Panc1 (cell line): ENCODE measurements around the gene SLC16A3. TPM values are rescaled to one million over a fixed set of nuclear protein-coding genes. Genes with fewer than 3 reads are reported as not detected.

Source experiments
- ATAC-seq: fragments of 200-7000 bp; cut with Tn5 transposase; 2 replicates; pipeline ENCODE4 v1.9.1; 2020; ENCODE audit warnings: mild to moderate bottlenecking, moderate library complexity
- BruUV-seq: library from RNA; stranded (reverse); fragments of 400-500 nt; replicated peaks from 2 replicates; lab custom pipeline; 2021; lab: Mats Ljungman, UMichigan
- CTCF ChIA-PET: fragments of 300-600 bp; sonication (Branson Sonifier 250); formaldehyde crosslinking; loops from one replicate; lab custom pipeline; 2022; ENCODE audit warnings: antibody characterized with exemption; lab: Charles Lee
- POLR2A ChIA-PET: fragments of 300-600 bp; sonication (Branson Sonifier 250); formaldehyde crosslinking; loops from one replicate; lab custom pipeline; 2022; ENCODE audit warnings: antibody characterized with exemption; lab: Charles Lee
- DNase-seq: peaks from one replicate; pipeline ENCODE4 v3.0.0-alpha.2; 2010; ENCODE audit warnings: low read depth, low spot score
- H3K27ac ChIP-seq: 2 replicates; pipeline ENCODE4 v1.5.1; 2011; ENCODE audit warnings: mild to moderate bottlenecking, low read length, inconsistent platforms
- H3K27me3 ChIP-seq: fragments of 200-500 bp; sonication (Bioruptor generic); 2 replicates; pipeline ENCODE4 v1.6.0; 2014; ENCODE audit warnings: low read length, inconsistent platforms; ENCODE audit not compliant: control insufficient read depth, insufficient read depth
- H3K36me3 ChIP-seq: fragments of 200-500 bp; sonication (Bioruptor generic); 2 replicates; pipeline ENCODE4 v1.5.1; 2014; ENCODE audit warnings: inconsistent platforms, mild to moderate bottlenecking, low read length, moderate library complexity; ENCODE audit not compliant: control insufficient read depth, insufficient read depth
- H3K4me1 ChIP-seq: 2 replicates; pipeline ENCODE4 v1.5.1; 2011; ENCODE audit warnings: inconsistent platforms, mild to moderate bottlenecking, low read length, moderate library complexity; ENCODE audit not compliant: control insufficient read depth, insufficient read depth
- H3K4me3 ChIP-seq, 2 experiments: 2 replicates each; pipeline ENCODE4 v1.5.1; 2011 to 2012; ENCODE audit warnings: low read depth in 2 of 2, low read length in 2 of 2, mild to moderate bottlenecking in 2 of 2, inconsistent platforms in 1 of 2, moderate library complexity in 1 of 2
- H3K9me3 ChIP-seq: fragments of 200-500 bp; sonication (Bioruptor generic); 2 replicates; pipeline ENCODE4 v1.5.1; 2014; ENCODE audit warnings: low read depth, mild to moderate bottlenecking, inconsistent platforms, low read length, moderate library complexity; ENCODE audit not compliant: control insufficient read depth, insufficient read depth
- CTCF ChIP-seq: fragments of 450-650 bp; IDR thresholded peaks from 2 replicates; pipeline ENCODE4 v1.5.1; 2017; ENCODE audit warnings: mild to moderate bottlenecking
- POLR2AphosphoS5 ChIP-seq: IDR thresholded peaks from 2 replicates; pipeline ENCODE4 v1.6.1; 2012; ENCODE audit warnings: mild to moderate bottlenecking, low read depth, low read length, moderate library complexity
- SIN3A ChIP-seq: IDR thresholded peaks from 2 replicates; pipeline ENCODE4 v1.6.1; 2012; ENCODE audit warnings: low read depth, mild to moderate bottlenecking, low read length, moderate library complexity, borderline replicate concordance; ENCODE audit not compliant: insufficient read depth
- TCF7L2 ChIP-seq: IDR thresholded peaks from 2 replicates; pipeline ENCODE4 v1.6.1; 2011; ENCODE audit warnings: mild to moderate bottlenecking, low read depth, low read length, inconsistent platforms
- in situ Hi-C: cut with HindIII; loops from 2 replicates; pipeline ENCODE4 v1.10.0; 2016; ENCODE audit warnings: low sequenced_read_pairs, low pct_unique_long_range_greater_than_20kb
- intact Hi-C: fragments of 100-400 bp; cut with micrococcal nuclease; formaldehyde crosslinking; loops from one replicate; pipeline ENCODE4 v1.10.0; 2022; ENCODE audit not compliant: unreplicated experiment
- total RNA-seq: library from RNA; stranded (reverse); gene quantifications from one replicate; pipeline ENCODE4 v1.2.1, GENCODE V29; 2021; ENCODE audit not compliant: unreplicated experiment
- TF ChIP-seq, protein P1 (sequence below), 2 experiments: IDR thresholded peaks; 2 replicates each; pipeline ENCODE4 v1.6.1; 2011 to 2012; ENCODE audit warnings: low read depth in 2 of 2, control low read depth in 1 of 2, low read length in 1 of 2, mild to moderate bottlenecking in 1 of 2, moderate library complexity in 1 of 2; ENCODE audit not compliant: insufficient read depth in 1 of 2

Gene SLC16A3
- total RNA-seq, 1 experiment from 2014 or later: 581 TPM

DNA sequence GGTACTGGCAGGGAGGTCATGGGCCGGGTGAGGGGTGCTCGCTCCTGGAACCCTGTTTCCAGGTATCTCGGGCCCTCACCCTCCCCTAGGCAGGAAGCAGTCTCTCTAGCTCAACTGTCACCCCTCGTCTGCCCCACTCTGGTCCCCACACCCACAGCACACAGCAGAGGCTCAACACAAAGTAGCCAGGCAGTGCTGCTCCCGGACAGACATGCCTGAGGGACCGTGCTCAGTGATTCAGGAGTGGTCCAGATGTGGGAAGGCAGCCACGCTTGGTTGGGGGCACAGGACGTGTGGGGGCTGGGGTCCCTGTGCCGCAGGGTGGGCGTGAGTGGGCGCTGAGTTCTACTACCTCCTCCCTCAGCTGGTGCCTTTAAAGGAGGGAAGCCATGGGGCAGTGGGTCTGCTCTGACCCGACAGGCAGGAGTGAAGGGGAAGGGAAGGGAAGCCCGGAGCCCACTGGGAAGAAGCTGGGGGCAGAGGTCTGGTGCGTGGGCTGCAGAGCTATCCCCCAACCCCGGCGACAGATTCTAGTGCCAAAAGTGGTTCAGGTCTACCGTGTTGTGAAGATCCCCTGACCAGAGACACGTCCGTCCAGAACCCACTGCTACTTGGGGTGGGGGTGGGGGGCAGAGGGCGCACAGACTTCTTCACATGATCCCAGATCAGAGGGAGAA, 11.8 kb downstream of the SLC16A3 start:
- no peak overlapping the region for H3K4me3 ChIP-seq
- H3K9me3 ChIP-seq: no peaks in the 10 kb centered on the region
- no peaks in the 10 kb centered on the region for H3K27me3 ChIP-seq
- ChIA-PET POLR2A (interaction anchor here (0.5 to 0.6 kb wide), 3 partner anchors 13 to 315 kb away, joined by 3 to 7 read pairs (median 4); no protein-coding TSS in a partner anchor), CTCF (no interaction called here)
- H3K27ac ChIP-seq: peak overlapping the region; percentile 94
- in situ Hi-C loops: no loop called here
- intact Hi-C loops: loop anchor here (5.0 kb wide), 2 partner anchors 82 to 97 kb away; no protein-coding TSS in a partner anchor
- ATAC-seq: no peak
- TF ChIP-seq, protein P1, sequence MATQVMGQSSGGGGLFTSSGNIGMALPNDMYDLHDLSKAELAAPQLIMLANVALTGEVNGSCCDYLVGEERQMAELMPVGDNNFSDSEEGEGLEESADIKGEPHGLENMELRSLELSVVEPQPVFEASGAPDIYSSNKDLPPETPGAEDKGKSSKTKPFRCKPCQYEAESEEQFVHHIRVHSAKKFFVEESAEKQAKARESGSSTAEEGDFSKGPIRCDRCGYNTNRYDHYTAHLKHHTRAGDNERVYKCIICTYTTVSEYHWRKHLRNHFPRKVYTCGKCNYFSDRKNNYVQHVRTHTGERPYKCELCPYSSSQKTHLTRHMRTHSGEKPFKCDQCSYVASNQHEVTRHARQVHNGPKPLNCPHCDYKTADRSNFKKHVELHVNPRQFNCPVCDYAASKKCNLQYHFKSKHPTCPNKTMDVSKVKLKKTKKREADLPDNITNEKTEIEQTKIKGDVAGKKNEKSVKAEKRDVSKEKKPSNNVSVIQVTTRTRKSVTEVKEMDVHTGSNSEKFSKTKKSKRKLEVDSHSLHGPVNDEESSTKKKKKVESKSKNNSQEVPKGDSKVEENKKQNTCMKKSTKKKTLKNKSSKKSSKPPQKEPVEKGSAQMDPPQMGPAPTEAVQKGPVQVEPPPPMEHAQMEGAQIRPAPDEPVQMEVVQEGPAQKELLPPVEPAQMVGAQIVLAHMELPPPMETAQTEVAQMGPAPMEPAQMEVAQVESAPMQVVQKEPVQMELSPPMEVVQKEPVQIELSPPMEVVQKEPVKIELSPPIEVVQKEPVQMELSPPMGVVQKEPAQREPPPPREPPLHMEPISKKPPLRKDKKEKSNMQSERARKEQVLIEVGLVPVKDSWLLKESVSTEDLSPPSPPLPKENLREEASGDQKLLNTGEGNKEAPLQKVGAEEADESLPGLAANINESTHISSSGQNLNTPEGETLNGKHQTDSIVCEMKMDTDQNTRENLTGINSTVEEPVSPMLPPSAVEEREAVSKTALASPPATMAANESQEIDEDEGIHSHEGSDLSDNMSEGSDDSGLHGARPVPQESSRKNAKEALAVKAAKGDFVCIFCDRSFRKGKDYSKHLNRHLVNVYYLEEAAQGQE (IDR thresholded peaks at IDR 0.05; ENCODE audit: insufficient read depth in 1 of 2, low read depth in 2 of 2, low read length in 1 of 2): no peak
- TF ChIP-seq CTCF: no peak
- TF ChIP-seq SIN3A: no peak
- peak; percentile 15; the same call in 1 of the 2 replicates for TF ChIP-seq POLR2AphosphoS5
- peak; percentile 50; the same call in 1 of the 2 replicates for TF ChIP-seq TCF7L2
- no peak for DNase-seq
- H3K36me3 ChIP-seq: peaks cover 2% of the 10 kb centered on the region
- BruUV-seq: no TSS peak
- H3K4me1 ChIP-seq: peaks cover 92% of the 10 kb centered on the region

- in situ Hi-C loops: no loop called here
- ChIA-PET POLR2A (interaction anchor here (0.5 to 1.2 kb wide), 5 partner anchors 12 to 315 kb away, joined by 4 to 7 read pairs (median 4); no protein-coding TSS in a partner anchor), CTCF (interaction anchor here (0.6 to 1.1 kb wide), 3 partner anchors 16 to 36 kb away, joined by 3 to 11 read pairs (median 3); no protein-coding TSS in a partner anchor)
- no peak for DNase-seq
- peak overlapping the region; percentile 94 for H3K27ac ChIP-seq
- no peaks in the 10 kb centered on the region for H3K9me3 ChIP-seq
- no TSS peak for BruUV-seq
- H3K27me3 ChIP-seq: no peaks in the 10 kb centered on the region
- no peak overlapping the region for H3K4me3 ChIP-seq
- peaks cover 89% of the 10 kb centered on the region for H3K4me1 ChIP-seq
- TF ChIP-seq POLR2AphosphoS5 (peak; percentile 57; the same call in 1 of the 2 replicates), SIN3A (peak; percentile 70), TCF7L2 (no peak)
- ATAC-seq: peak; percentile 28
- intact Hi-C loops: loop anchor here (5.0 kb wide), 2 partner anchors 81 to 96 kb away; no protein-coding TSS in a partner anchor
- H3K36me3 ChIP-seq: peaks cover 2% of the 10 kb centered on the region
Observed at GRCh38 chr17:82241183-82241925, 12.5 kb downstream of the SLC16A3 start.
